SK-N-SH treated with all-trans-retinoic acid at 6 μM for 48 hours (cell line): ENCODE results near the gene EIF2B5.

Experiments used
- ATAC-seq: fragments of 200-7000 bp; cut with Tn5 transposase; 3 replicates; pipeline ENCODE4 v1.9.1; 2020; ENCODE audit warnings: mild to moderate bottlenecking, moderate library complexity
- BACH2 ChIP-seq: fragments of 250-450 bp; sonication (Bioruptor Pico); IDR thresholded peaks from 2 replicates; pipeline ENCODE4 v1.9.0; 2021; ENCODE audit warnings: mild to moderate bottlenecking, borderline replicate concordance
- ISL1 ChIP-seq: fragments of 250-450 bp; sonication (Bioruptor Pico); IDR thresholded peaks from 2 replicates; pipeline ENCODE4 v2.1.2; 2022; ENCODE audit warnings: mild to moderate bottlenecking, moderate library complexity
- RARB ChIP-seq: fragments of 250-450 bp; sonication (Bioruptor Pico); IDR thresholded peaks from 2 replicates; pipeline ENCODE4 v1.8.0; 2021; ENCODE audit warnings: mild to moderate bottlenecking, moderate library complexity
- ZC3H10 ChIP-seq: fragments of 250-450 bp; sonication (Bioruptor Pico); IDR thresholded peaks from 2 replicates; pipeline ENCODE4 v1.5.1; 2021; ENCODE audit warnings: mild to moderate bottlenecking, moderate library complexity
- ZNF565 ChIP-seq: fragments of 450-650 bp; formaldehyde crosslinking; conservative IDR thresholded peaks from 2 replicates; pipeline ENCODE4 v1.5.0; 2020; ENCODE audit warnings: low read depth, mild to moderate bottlenecking, moderate library complexity

EIF2B5 gene

GRCh38 chr3:184192889-184193288 is 57.7 kb downstream of the EIF2B5 start:
- TF ChIP-seq BACH2 (CRISPR knock-in tag), result no peak
- no peak for TF ChIP-seq ZNF565
- TF ChIP-seq ZC3H10 (CRISPR knock-in tag), result no peak
- no peak for ATAC-seq

DNA sequence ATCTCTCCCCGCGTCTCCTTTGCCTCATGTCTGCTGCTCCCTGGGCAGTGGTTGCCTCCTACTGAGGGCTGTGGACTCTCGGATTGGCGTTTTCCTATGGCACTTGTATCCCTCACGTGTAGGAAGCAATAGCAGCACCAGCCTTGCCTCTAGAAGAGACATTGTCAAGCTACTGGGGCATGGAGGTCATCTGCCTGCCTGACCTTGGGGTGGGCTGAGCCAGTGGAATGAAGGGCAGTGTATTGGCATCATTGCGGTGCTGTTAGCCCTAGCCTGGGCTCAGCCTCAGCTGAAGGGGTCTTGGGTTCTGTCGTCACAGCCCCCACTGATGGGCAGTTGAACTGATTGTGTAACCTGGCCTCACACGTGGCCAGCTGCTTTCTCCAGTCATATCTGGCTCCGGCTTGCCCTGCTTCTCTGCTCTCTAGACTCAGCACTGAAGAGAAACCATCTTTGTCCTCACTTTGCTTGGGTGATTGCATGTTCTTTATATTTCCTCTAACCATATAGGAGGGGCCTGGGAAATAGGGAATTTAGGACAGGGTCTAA is 58.9 kb downstream of the EIF2B5 start:
- TF ChIP-seq RARB, result no peak
- TF ChIP-seq ISL1, result no peak
- no peak for ATAC-seq
